Measurements from ENCODE around the gene SORT1. TPM values are rescaled to one million over a fixed set of nuclear protein-coding genes. Genes with fewer than 3 reads are reported as not detected.

Gene SORT1
- total RNA-seq, 1 donor from 2014 or later = 41.9 TPM

- no peak for DNase-seq (ENCODE audit: low read depth)
- no peak overlapping the region for H3K4me3 ChIP-seq (ENCODE audit: low read depth, low read length)
- no peak for TF ChIP-seq CTCF (conservative IDR thresholded peaks at IDR 0.05; ENCODE audit: low read depth, low read length)
Measured at GRCh38 chr1:109388208-109388711, 9.5 kb downstream of the SORT1 start.

GRCh38 chr1:109386054-109386717, 11.5 kb downstream of the SORT1 start:
- DNase-seq (ENCODE audit: low read depth) = no peak
- no peak for TF ChIP-seq CTCF (conservative IDR thresholded peaks at IDR 0.05; ENCODE audit: low read depth, low read length)
- no peak overlapping the region for H3K4me3 ChIP-seq (ENCODE audit: low read depth, low read length)

GRCh38 chr1:109385417-109385816, 12.3 kb downstream of the SORT1 start:
- DNase-seq (ENCODE audit: low read depth) = no peak
- no peak overlapping the region for H3K4me3 ChIP-seq (ENCODE audit: low read depth, low read length)
- TF ChIP-seq CTCF (conservative IDR thresholded peaks at IDR 0.05; ENCODE audit: low read depth, low read length) = no peak

GRCh38 chr1:109383854-109384253, 13.9 kb downstream of the SORT1 start:
- no peak for DNase-seq (ENCODE audit: low read depth)
- no peak for TF ChIP-seq CTCF (conservative IDR thresholded peaks at IDR 0.05; ENCODE audit: low read depth, low read length)

GRCh38 chr1:109383087-109383779, 14.5 kb downstream of the SORT1 start:
- DNase-seq (ENCODE audit: low read depth) = no peak
- TF ChIP-seq CTCF (conservative IDR thresholded peaks at IDR 0.05; ENCODE audit: low read depth, low read length) = no peak
- H3K4me3 ChIP-seq (ENCODE audit: low read depth, low read length) = no peak overlapping the region

More at GRCh38 chr1:109383854-109384253, 13.9 kb downstream of the SORT1 start:
- H3K4me3 ChIP-seq (ENCODE audit: low read depth, low read length) = no peak overlapping the region

GRCh38 chr1:109381573-109381972, 16.1 kb downstream of the SORT1 start:
- TF ChIP-seq CTCF (conservative IDR thresholded peaks at IDR 0.05; ENCODE audit: low read depth, low read length) = no peak
- DNase-seq (ENCODE audit: low read depth) = no peak
- H3K4me3 ChIP-seq (ENCODE audit: low read depth, low read length) = no peak overlapping the region

All from epithelial cell of proximal tubule (primary cell).